Measurements from ENCODE around the gene TNK1.
A peak's percentile ranks its signal among the peaks of the same experiment; 100 is the strongest.

The TNK1 gene

DNA sequence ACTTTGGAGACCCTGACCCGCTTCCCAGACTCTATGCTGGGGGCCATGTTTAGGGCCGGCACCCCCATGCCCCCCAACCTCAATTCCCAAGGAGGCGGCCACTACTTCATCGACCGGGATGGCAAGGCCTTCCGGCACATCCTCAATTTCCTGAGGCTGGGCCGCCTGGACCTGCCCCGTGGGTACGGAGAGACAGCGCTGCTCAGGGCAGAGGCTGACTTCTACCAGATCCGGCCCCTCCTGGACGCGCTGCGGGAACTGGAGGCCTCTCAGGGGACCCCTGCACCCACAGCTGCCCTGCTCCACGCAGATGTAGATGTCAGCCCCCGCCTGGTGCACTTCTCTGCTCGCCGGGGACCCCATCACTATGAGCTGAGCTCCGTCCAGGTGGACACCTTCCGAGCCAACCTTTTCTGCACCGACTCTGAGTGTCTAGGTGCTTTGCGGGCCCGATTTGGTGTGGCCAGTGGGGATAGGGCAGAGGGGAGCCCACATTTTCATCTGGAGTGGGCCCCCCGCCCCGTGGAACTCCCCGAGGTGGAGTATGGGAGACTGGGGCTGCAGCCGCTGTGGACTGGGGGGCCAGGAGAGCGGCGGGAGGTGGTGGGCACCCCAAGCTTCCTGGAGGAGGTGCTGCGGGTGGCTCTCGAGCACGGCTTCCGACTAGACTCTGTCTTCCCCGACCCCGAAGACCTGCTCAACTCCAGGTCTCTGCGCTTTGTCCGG is 27.8 kb upstream of the TNK1 start:
- Histone ChIP-seq H3K36me3 (ENCODE audit: insufficient read depth, low read length) (peaks cover 20% of the 10 kb centered on the region), H3K9me3 (ENCODE audit: insufficient read depth, low read length, severe bottlenecking) (no peaks in the 10 kb centered on the region), H3K79me2 (ENCODE audit: insufficient read depth, low read length) (no peaks in the 10 kb centered on the region), H3K9ac (ENCODE audit: low read depth, low read length) (no peak overlapping the region), H3K4me2 (ENCODE audit: insufficient read depth, low read length) (no peak overlapping the region), H3K27me3 (ENCODE audit: insufficient read depth, low read length, poor library complexity) (no peaks in the 10 kb centered on the region), H4K20me1 (ENCODE audit: insufficient read depth, low read length) (no peaks in the 10 kb centered on the region), H3K4me3 (ENCODE audit: low read depth in 1 of 2, low read length in 2 of 2) (no peak overlapping the region), H3K27ac (ENCODE audit: low read length) (no peak overlapping the region), H2AFZ (ENCODE audit: low read depth, low read length) (no peak overlapping the region), H3K4me1 (ENCODE audit: insufficient read depth, low read length) (peaks cover 7% of the 10 kb centered on the region)
- DNase-seq, result no peak
- no peak for TF ChIP-seq EZH2 (IDR thresholded peaks at IDR 0.05; ENCODE audit: borderline replicate concordance, low read depth, low read length, severe bottlenecking)
- TF ChIP-seq CTCF (IDR thresholded peaks at IDR 0.05; ENCODE audit: borderline replicate concordance, extremely low read depth, low read length, poor library complexity, severe bottlenecking), result no peak
- no peak for ATAC-seq (ENCODE audit: insufficient read depth, low read depth)

- TF ChIP-seq EZH2 (IDR thresholded peaks at IDR 0.05; ENCODE audit: borderline replicate concordance, low read depth, low read length, severe bottlenecking), result no peak
- no peak overlapping the region for H3K4me3 ChIP-seq (ENCODE audit: low read depth in 1 of 2, low read length in 2 of 2)
- H3K79me2 ChIP-seq (ENCODE audit: insufficient read depth, low read length), result no peaks in the 10 kb centered on the region
- ATAC-seq (ENCODE audit: insufficient read depth, low read depth) (no peak), DNase-seq (no peak)
- peaks cover 10% of the 10 kb centered on the region for H3K36me3 ChIP-seq (ENCODE audit: insufficient read depth, low read length)
- no peaks in the 10 kb centered on the region for H4K20me1 ChIP-seq (ENCODE audit: insufficient read depth, low read length)
- H3K4me1 ChIP-seq (ENCODE audit: insufficient read depth, low read length), result peaks cover 7% of the 10 kb centered on the region
- H3K9me3 ChIP-seq (ENCODE audit: insufficient read depth, low read length, severe bottlenecking), result no peaks in the 10 kb centered on the region
- no peak overlapping the region for H2AFZ ChIP-seq (ENCODE audit: low read depth, low read length)
- H3K27me3 ChIP-seq (ENCODE audit: insufficient read depth, low read length, poor library complexity), result no peaks in the 10 kb centered on the region
- no peak overlapping the region for H3K9ac ChIP-seq (ENCODE audit: low read depth, low read length)
- H3K4me2 ChIP-seq (ENCODE audit: insufficient read depth, low read length), result no peak overlapping the region
- H3K27ac ChIP-seq (ENCODE audit: low read length), result no peak overlapping the region
These were observed 26.5 kb upstream of the TNK1 start for GRCh38 chr17:7354262-7354843.

DNA sequence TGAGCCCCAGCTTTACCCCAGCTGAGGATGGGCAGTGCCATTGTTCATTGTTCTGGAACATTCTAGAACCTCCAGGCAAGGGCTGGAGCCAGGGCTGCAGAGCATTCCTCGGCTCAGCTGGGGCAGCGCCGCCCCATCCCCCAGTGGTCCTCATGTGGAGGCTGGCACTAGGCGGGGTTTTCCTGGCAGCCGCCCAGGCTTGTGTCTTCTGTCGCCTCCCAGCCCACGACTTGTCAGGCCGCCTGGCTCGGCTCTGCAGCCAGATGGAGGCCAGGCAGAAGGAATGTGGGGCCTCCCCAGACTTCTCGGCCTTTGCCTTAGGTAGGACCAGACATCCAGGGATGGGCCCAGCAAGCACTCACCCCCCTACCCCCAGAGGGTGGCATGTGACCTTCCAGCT is 25.8 kb upstream of the TNK1 start, which contains the start of gene TMEM95:
TSS of gene TMEM95 (plus strand) at position 104 of the 400 bp plus-strand sequence. CDS start at position 153, 49 bp downstream.
- no peaks in the 10 kb centered on the region for H3K9me3 ChIP-seq (ENCODE audit: insufficient read depth, low read length, severe bottlenecking)
- no peaks in the 10 kb centered on the region for H3K79me2 ChIP-seq (ENCODE audit: insufficient read depth, low read length)
- H3K27me3 ChIP-seq (ENCODE audit: insufficient read depth, low read length, poor library complexity), result no peaks in the 10 kb centered on the region
- ATAC-seq (ENCODE audit: insufficient read depth, low read depth), result no peak
- no peak for DNase-seq
- no peak within 1 kb of the TSS for H3K4me3 ChIP-seq (ENCODE audit: low read depth in 1 of 2, low read length in 2 of 2)
- H3K36me3 ChIP-seq (ENCODE audit: insufficient read depth, low read length), result peaks cover 7% of the 10 kb centered on the region; the same call in 1 of the 2 replicates
- 0 out of 2 replicates have a peak within 1 kb of the TSS, but pooled peaks have one; percentile 9 for H3K9ac ChIP-seq (ENCODE audit: low read depth, low read length)
- H3K4me2 ChIP-seq (ENCODE audit: insufficient read depth, low read length), result no peak within 1 kb of the TSS
- 0 out of 2 replicates have a peak within 1 kb of the TSS, but pooled peaks have one; percentile 28 for H3K27ac ChIP-seq (ENCODE audit: low read length)
- TF ChIP-seq CTCF (IDR thresholded peaks at IDR 0.05; ENCODE audit: borderline replicate concordance, extremely low read depth, low read length, poor library complexity, severe bottlenecking) (no peak), EZH2 (IDR thresholded peaks at IDR 0.05; ENCODE audit: borderline replicate concordance, low read depth, low read length, severe bottlenecking) (no peak)
- H4K20me1 ChIP-seq (ENCODE audit: insufficient read depth, low read length), result no peaks in the 10 kb centered on the region
- peak within 1 kb of the TSS; percentile 64 for H2AFZ ChIP-seq (ENCODE audit: low read depth, low read length)
- peaks cover 7% of the 10 kb centered on the region for H3K4me1 ChIP-seq (ENCODE audit: insufficient read depth, low read length)

GRCh38 chr17:7355573-7355972 is 25.3 kb upstream of the TNK1 start:
- Histone ChIP-seq H3K27ac (ENCODE audit: low read length) (0 out of 2 replicates have a peak overlapping the region, but pooled peaks have one; percentile 28), H3K79me2 (ENCODE audit: insufficient read depth, low read length) (no peaks in the 10 kb centered on the region), H3K27me3 (ENCODE audit: insufficient read depth, low read length, poor library complexity) (no peaks in the 10 kb centered on the region), H3K9me3 (ENCODE audit: insufficient read depth, low read length, severe bottlenecking) (no peaks in the 10 kb centered on the region), H3K36me3 (ENCODE audit: insufficient read depth, low read length) (peaks cover 7% of the 10 kb centered on the region; the same call in 1 of the 2 replicates), H2AFZ (ENCODE audit: low read depth, low read length) (peak overlapping the region; percentile 64), H3K4me1 (ENCODE audit: insufficient read depth, low read length) (peaks cover 7% of the 10 kb centered on the region), H3K4me2 (ENCODE audit: insufficient read depth, low read length) (no peak overlapping the region), H4K20me1 (ENCODE audit: insufficient read depth, low read length) (no peaks in the 10 kb centered on the region), H3K4me3 (ENCODE audit: low read depth in 1 of 2, low read length in 2 of 2) (no peak overlapping the region), H3K9ac (ENCODE audit: low read depth, low read length) (0 out of 2 replicates have a peak overlapping the region, but pooled peaks have one; percentile 7)
- no peak for ATAC-seq (ENCODE audit: insufficient read depth, low read depth)
- TF ChIP-seq CTCF (IDR thresholded peaks at IDR 0.05; ENCODE audit: borderline replicate concordance, extremely low read depth, low read length, poor library complexity, severe bottlenecking) (no peak), EZH2 (IDR thresholded peaks at IDR 0.05; ENCODE audit: borderline replicate concordance, low read depth, low read length, severe bottlenecking) (no peak)
- no peak for DNase-seq

All from DND-41 (cell line).